Measurements from ENCODE around the gene SRGAP1.
"Not testable (repeated sequence)": the region's sequence is repeated elsewhere in the genome, so short reads cannot be mapped to it uniquely, and the experiment has no call there.

The SRGAP1 gene

GRCh38 chr12:64122995-64123394 lies 278.5 kb downstream of the SRGAP1 start:
- DNase-seq (ENCODE audit: low read depth): no peak

- no peak for DNase-seq (ENCODE audit: low read depth)
Observed at GRCh38 chr12:64123448-64123847, 278.9 kb downstream of the SRGAP1 start.

- no peak for DNase-seq (ENCODE audit: low read depth)
Observed at GRCh38 chr12:64124511-64125197, 280.2 kb downstream of the SRGAP1 start.

- DNase-seq (ENCODE audit: low read depth): no peak
Observed at GRCh38 chr12:64125913-64126312, 281.4 kb downstream of the SRGAP1 start.

GRCh38 chr12:64127811-64128210 lies 283.3 kb downstream of the SRGAP1 start:
- no peak for DNase-seq (ENCODE audit: low read depth)

GRCh38 chr12:64128366-64128765 lies 283.9 kb downstream of the SRGAP1 start:
- DNase-seq (ENCODE audit: low read depth): no peak

- DNase-seq (ENCODE audit: low read depth): not testable (repeated sequence)
Observed at GRCh38 chr12:64130476-64130875, 286.0 kb downstream of the SRGAP1 start.

GRCh38 chr12:64131456-64131855 lies 287.0 kb downstream of the SRGAP1 start:
- not testable (repeated sequence) for DNase-seq (ENCODE audit: low read depth)

GRCh38 chr12:64132672-64133071 lies 288.2 kb downstream of the SRGAP1 start:
- not testable (repeated sequence) for DNase-seq (ENCODE audit: low read depth)

- DNase-seq (ENCODE audit: low read depth): peak; percentile 38
Observed at GRCh38 chr12:64137117-64137516, 292.6 kb downstream of the SRGAP1 start.

- DNase-seq (ENCODE audit: low read depth): no peak
Observed at GRCh38 chr12:64139021-64139420, 294.5 kb downstream of the SRGAP1 start.

GRCh38 chr12:64142382-64142781 lies 297.9 kb downstream of the SRGAP1 start:
- DNase-seq (ENCODE audit: low read depth): no peak

- DNase-seq (ENCODE audit: low read depth): no peak
Observed at GRCh38 chr12:64142784-64143183, 298.3 kb downstream of the SRGAP1 start.

- no peak for DNase-seq (ENCODE audit: low read depth)
Observed at GRCh38 chr12:64145226-64145625, 300.7 kb downstream of the SRGAP1 start.

GRCh38 chr12:64147011-64147631 lies 302.6 kb downstream of the SRGAP1 start:
- no peak for DNase-seq (ENCODE audit: low read depth)

GRCh38 chr12:64147875-64148274 lies 303.4 kb downstream of the SRGAP1 start:
- no peak for DNase-seq (ENCODE audit: low read depth)

GRCh38 chr12:64154677-64155076 lies 310.2 kb downstream of the SRGAP1 start:
- DNase-seq (ENCODE audit: low read depth): no peak

- DNase-seq (ENCODE audit: low read depth): no peak
Observed at GRCh38 chr12:64157110-64157509, 312.6 kb downstream of the SRGAP1 start.

- no peak for DNase-seq (ENCODE audit: low read depth)
Observed at GRCh38 chr12:64160021-64160710, 315.7 kb downstream of the SRGAP1 start.

GRCh38 chr12:64160711-64161060 lies 316.2 kb downstream of the SRGAP1 start:
- peak; percentile 54 for DNase-seq (ENCODE audit: low read depth)

- not testable (repeated sequence) for DNase-seq (ENCODE audit: low read depth)
Observed at GRCh38 chr12:64166606-64167005, 322.1 kb downstream of the SRGAP1 start.

GRCh38 chr12:64167041-64167440 lies 322.5 kb downstream of the SRGAP1 start:
- not testable (repeated sequence) for DNase-seq (ENCODE audit: low read depth)

GRCh38 chr12:64170024-64170423 lies 325.5 kb downstream of the SRGAP1 start:
- DNase-seq (ENCODE audit: low read depth): no peak

Data from HS-27A (cell line).